Activated CD8-positive, alpha-beta T cell treated with anti-CD3 and anti-CD28 coated beads for 36 hours (primary cell): ENCODE results near the gene MRPL17. TPM values are rescaled to one million over a fixed set of nuclear protein-coding genes. Genes with fewer than 3 reads are reported as not detected.

ENCODE experiments used
- ATAC-seq: fragments of 200-7000 bp; cut with Tn5 transposase; one replicate; pipeline ENCODE4 v1.10.0; 2021; ENCODE audit warnings: mild to moderate bottlenecking, moderate library complexity
- CTCF ChIA-PET: fragments of 350-600 bp; sonication (Branson Sonifier 250); formaldehyde crosslinking; loops from one replicate; lab custom pipeline; 2021; ENCODE audit warnings: antibody characterized with exemption; lab: Charles Lee
- POLR2A ChIA-PET: fragments of 350-600 bp; sonication (Branson Sonifier 250); formaldehyde crosslinking; loops from one replicate; lab custom pipeline; 2021; ENCODE audit warnings: antibody characterized with exemption; lab: Charles Lee
- DNase-seq: peaks from one replicate; pipeline ENCODE4 v3.0.0-alpha.2; 2020
- H3K27ac Mint-ChIP-seq: one replicate; pipeline ENCODE4 v1.8.0; 2021; ENCODE audit warnings: mild to moderate bottlenecking, mixed read lengths
- H3K27me3 Mint-ChIP-seq: one replicate; pipeline ENCODE4 v1.8.0; 2021; ENCODE audit warnings: mixed read lengths
- H3K36me3 Mint-ChIP-seq: one replicate; pipeline ENCODE4 v1.8.0; 2021; ENCODE audit warnings: low read depth, mixed read lengths
- H3K4me1 Mint-ChIP-seq: one replicate; pipeline ENCODE4 v1.8.0; 2021; ENCODE audit warnings: low read depth, mixed read lengths
- H3K4me3 Mint-ChIP-seq: one replicate; pipeline ENCODE4 v1.8.0; 2021; ENCODE audit warnings: mild to moderate bottlenecking, moderate library complexity, mixed read lengths
- H3K9me3 Mint-ChIP-seq: one replicate; pipeline ENCODE4 v1.8.0; 2021; ENCODE audit warnings: mixed read lengths
- intact Hi-C: fragments of 100-400 bp; cut with micrococcal nuclease; formaldehyde crosslinking; loops from one replicate; pipeline ENCODE4 v1.10.0; 2022
- total RNA-seq, 2 experiments: library from RNA; stranded (reverse); gene quantifications; one replicate each; pipeline ENCODE4 v1.2.3, GENCODE V29; 2021
- TF ChIP-seq, protein P1 (sequence below): fragments of 200-600 bp; IDR thresholded peaks from one replicate; pipeline ENCODE4 v1.8.0; 2022; ENCODE audit warnings: antibody characterized with exemption, mild to moderate bottlenecking

Gene MRPL17
- total RNA-seq, 2 experiments from 2014 or later = 140 to 144 TPM

- Mint-ChIP-seq H3K4me1 (no peaks in the 10 kb centered on the region), H3K27ac (no peak overlapping the region), H3K27me3 (no peaks in the 10 kb centered on the region), H3K9me3 (no peaks in the 10 kb centered on the region), H3K4me3 (no peak overlapping the region), H3K36me3 (no peaks in the 10 kb centered on the region)
- ATAC-seq = no peak
- intact Hi-C loops = no loop called here
- POLR2A ChIA-PET = interaction anchor here (1.0 to 4.4 kb wide), 3 partner anchors 9 to 35 kb away, joined by 3 to 20 read pairs (median 5); partner anchors contain the start of genes MRPL17 and TPP1
- TF ChIP-seq, protein P1, sequence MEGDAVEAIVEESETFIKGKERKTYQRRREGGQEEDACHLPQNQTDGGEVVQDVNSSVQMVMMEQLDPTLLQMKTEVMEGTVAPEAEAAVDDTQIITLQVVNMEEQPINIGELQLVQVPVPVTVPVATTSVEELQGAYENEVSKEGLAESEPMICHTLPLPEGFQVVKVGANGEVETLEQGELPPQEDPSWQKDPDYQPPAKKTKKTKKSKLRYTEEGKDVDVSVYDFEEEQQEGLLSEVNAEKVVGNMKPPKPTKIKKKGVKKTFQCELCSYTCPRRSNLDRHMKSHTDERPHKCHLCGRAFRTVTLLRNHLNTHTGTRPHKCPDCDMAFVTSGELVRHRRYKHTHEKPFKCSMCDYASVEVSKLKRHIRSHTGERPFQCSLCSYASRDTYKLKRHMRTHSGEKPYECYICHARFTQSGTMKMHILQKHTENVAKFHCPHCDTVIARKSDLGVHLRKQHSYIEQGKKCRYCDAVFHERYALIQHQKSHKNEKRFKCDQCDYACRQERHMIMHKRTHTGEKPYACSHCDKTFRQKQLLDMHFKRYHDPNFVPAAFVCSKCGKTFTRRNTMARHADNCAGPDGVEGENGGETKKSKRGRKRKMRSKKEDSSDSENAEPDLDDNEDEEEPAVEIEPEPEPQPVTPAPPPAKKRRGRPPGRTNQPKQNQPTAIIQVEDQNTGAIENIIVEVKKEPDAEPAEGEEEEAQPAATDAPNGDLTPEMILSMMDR = no peak
- no peak for DNase-seq
- CTCF ChIA-PET = interaction anchor here (1.0 to 2.5 kb wide), 5 partner anchors 20 to 36 kb away, joined by 3 to 14 read pairs (median 3); partner anchors contain the start of genes MRPL17, TAF10 and TPP1
Measured at GRCh38 chr11:6648501-6648900, 34.6 kb downstream of the MRPL17 start.

GRCh38 chr11:6647836-6648235, 35.3 kb downstream of the MRPL17 start:
- ChIA-PET CTCF (interaction anchor here (1.0 to 1.1 kb wide), 3 partner anchors 20 to 36 kb away, joined by 3 to 6 read pairs (median 3); partner anchors contain the start of genes TAF10 and TPP1), POLR2A (interaction anchor here (1.0 to 4.4 kb wide), 2 partner anchors 29 to 36 kb away, joined by 3 to 20 read pairs; partner anchors contain the start of genes MRPL17 and TPP1)
- Mint-ChIP-seq H3K27me3 (no peaks in the 10 kb centered on the region), H3K4me1 (no peaks in the 10 kb centered on the region), H3K9me3 (no peaks in the 10 kb centered on the region), H3K4me3 (no peak overlapping the region), H3K36me3 (no peaks in the 10 kb centered on the region), H3K27ac (no peak overlapping the region)
- ATAC-seq = no peak
- TF ChIP-seq, protein P1 = no peak
- intact Hi-C loops = no loop called here
- DNase-seq = no peak

DNA sequence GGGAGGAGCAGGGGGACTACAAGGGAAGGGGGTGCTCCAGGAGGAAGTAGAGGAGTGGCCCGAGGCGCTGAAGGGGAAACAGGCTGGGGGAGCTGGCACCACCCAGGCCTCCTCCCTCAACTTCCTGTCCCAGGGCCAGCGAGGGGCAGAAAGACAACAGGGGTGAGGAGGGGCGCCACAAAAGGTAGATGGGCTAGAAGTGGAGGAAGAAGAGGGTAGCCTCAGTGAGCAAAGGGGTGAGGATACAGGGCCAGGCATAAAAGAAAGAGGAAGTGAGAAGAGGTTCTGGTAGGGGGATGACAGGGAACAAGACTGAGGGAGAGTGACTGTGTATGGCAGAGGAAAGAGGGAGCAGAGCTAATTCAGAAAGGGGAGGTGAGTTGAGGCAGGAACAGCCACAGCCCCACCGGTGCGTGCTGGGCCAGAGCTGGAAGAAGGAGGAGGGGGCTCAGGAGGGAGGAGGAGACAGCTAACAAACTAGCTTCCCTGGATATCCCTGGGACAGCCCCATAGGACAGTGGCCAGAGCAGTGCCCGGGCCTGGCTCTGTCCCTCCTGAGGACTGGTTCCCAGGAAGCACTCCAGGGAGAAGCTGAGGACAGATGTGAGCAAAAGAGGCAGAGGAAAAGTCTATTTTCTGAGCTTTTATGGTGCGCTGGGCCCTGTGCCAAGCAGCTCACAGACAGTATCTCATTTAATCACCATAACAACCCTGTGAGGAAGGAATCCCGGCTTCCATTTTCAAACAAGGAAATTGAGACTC, 36.0 kb downstream of the MRPL17 start:
- CTCF ChIA-PET = interaction anchor here (0.7 to 1.6 kb wide), 7 partner anchors 13 to 116 kb away, joined by 3 to 6 read pairs (median 3); partner anchors contain the start of genes MRPL17, TAF10 and TPP1
- POLR2A ChIA-PET = interaction anchor here (0.6 to 4.4 kb wide), 6 partner anchors 20 to 36 kb away, joined by 3 to 20 read pairs (median 3); partner anchors contain the start of genes MRPL17 and TPP1
- no peaks in the 10 kb centered on the region for H3K36me3 Mint-ChIP-seq
- H3K4me1 Mint-ChIP-seq = no peaks in the 10 kb centered on the region
- TF ChIP-seq, protein P1 = no peak
- peak; percentile 46 for ATAC-seq
- H3K27ac Mint-ChIP-seq = no peak overlapping the region
- DNase-seq = peak; percentile 47
- intact Hi-C loops = no loop called here
- H3K27me3 Mint-ChIP-seq = no peaks in the 10 kb centered on the region
- no peak overlapping the region for H3K4me3 Mint-ChIP-seq
- H3K9me3 Mint-ChIP-seq = no peaks in the 10 kb centered on the region

GRCh38 chr11:6646576-6646917, 36.6 kb downstream of the MRPL17 start:
- ATAC-seq (peak; percentile 3), DNase-seq (peak; percentile 20)
- intact Hi-C loops = no loop called here
- no peak overlapping the region for H3K4me3 Mint-ChIP-seq
- H3K9me3 Mint-ChIP-seq = no peaks in the 10 kb centered on the region
- TF ChIP-seq, protein P1 = no peak
- no peaks in the 10 kb centered on the region for H3K36me3 Mint-ChIP-seq
- CTCF ChIA-PET = interaction anchor here (0.9 to 1.6 kb wide), 4 partner anchors 14 to 116 kb away, joined by 3 to 6 read pairs (median 4); partner anchors contain the start of gene MRPL17
- POLR2A ChIA-PET = interaction anchor here (0.6 to 4.4 kb wide), 6 partner anchors 19 to 36 kb away, joined by 3 to 20 read pairs (median 3); partner anchors contain the start of genes MRPL17, TAF10 and TPP1
- H3K4me1 Mint-ChIP-seq = no peaks in the 10 kb centered on the region
- no peaks in the 10 kb centered on the region for H3K27me3 Mint-ChIP-seq
- H3K27ac Mint-ChIP-seq = no peak overlapping the region
